HepG2 (cell line): ENCODE data around the gene PARD3. TPM values are rescaled to one million over a fixed set of nuclear protein-coding genes. Genes with fewer than 3 reads are reported as not detected.

Source experiments
- ATAC-seq: fragments of 200-7000 bp; cut with Tn5 transposase; 3 replicates; pipeline ENCODE4 v1.9.1; 2020; ENCODE audit warnings: mild to moderate bottlenecking, moderate library complexity
- BruUV-seq: library from RNA; stranded (reverse); fragments of 400-500 nt; replicated peaks from 2 replicates; lab custom pipeline; 2021; lab: Mats Ljungman, UMichigan
- CTCF ChIA-PET: fragments of 300-600 bp; formaldehyde crosslinking; extraction: SDS; loops from one replicate; lab custom pipeline; 2021; ENCODE audit warnings: low total read pairs, inconsistent platforms, low intra/inter-chr PET ratio; lab: Yijun Ruan, JAX
- POLR2A ChIA-PET: fragments of 350-600 bp; sonication (Branson Sonifier 250); formaldehyde crosslinking; loops from one replicate; lab custom pipeline; 2020; ENCODE audit warnings: antibody characterized with exemption, inconsistent platforms; lab: Yijun Ruan, JAX
- DNase-seq: peaks from one replicate; pipeline ENCODE4 v3.0.0-alpha.2; 2015; ENCODE audit warnings: low spot score
- FAIRE-seq: peaks from 3 replicates; lab custom pipeline; 2011; peaks lifted over from hg19 to GRCh38; lab: Jason Lieb, UNC
- H2AFZ ChIP-seq: one replicate; pipeline ENCODE4 v1.6.1; 2011; ENCODE audit warnings: low read length, inconsistent platforms
- H3K27ac ChIP-seq: fragments of 300-600 bp; 3 replicates; pipeline ENCODE4 v1.8.0; 2011; ENCODE audit warnings: mixed run types, mild to moderate bottlenecking, mixed read lengths, low read length, inconsistent platforms; ENCODE audit not compliant: insufficient read depth; ENCODE audit errors: extremely low read length
- H3K27me3 ChIP-seq, 2 experiments: fragments of 200-600 bp in 1 of 2; 2 replicates in 1 of 2; 3 replicates in 1 of 2; pipeline versions ENCODE4 v1.6.0 to v1.8.0; 2011; ENCODE audit warnings: low read length in 2 of 2, mild to moderate bottlenecking in 2 of 2, moderate library complexity in 2 of 2, inconsistent platforms in 1 of 2; ENCODE audit not compliant: insufficient read depth in 2 of 2, control insufficient read depth in 1 of 2
- H3K36me3 ChIP-seq, 2 experiments: fragments of 200-600 bp in 1 of 2; replicated peaks in 1 of 2; 2 replicates in 1 of 2; 3 replicates in 1 of 2; pipeline versions ENCODE4 v1.5.1 to v1.8.0; 2011; ENCODE audit warnings: low read length in 2 of 2, inconsistent platforms in 1 of 2; ENCODE audit not compliant: insufficient read depth in 2 of 2, control insufficient read depth in 1 of 2
- H3K4me1 ChIP-seq: 2 replicates; pipeline ENCODE4 v1.5.1; 2012; ENCODE audit warnings: low read length, inconsistent platforms; ENCODE audit not compliant: insufficient read depth
- H3K4me2 ChIP-seq: 2 replicates; pipeline ENCODE4 v1.6.0; 2011; ENCODE audit warnings: low read depth, low read length, inconsistent platforms
- H3K4me3 ChIP-seq, 3 experiments: fragments of 200-600 bp in 1 of 3; sonication (generic), shearing (Covaris generic) in 1 of 3; replicated peaks in 1 of 3; 2 replicates each; pipeline ENCODE4 v1.5.1; 2011 to 2016; ENCODE audit warnings: low read length in 3 of 3, inconsistent platforms in 2 of 3, low read depth in 2 of 3, mild to moderate bottlenecking in 2 of 3, control low read depth in 1 of 3, mixed read lengths in 1 of 3; ENCODE audit not compliant: insufficient read depth in 1 of 3
- H3K79me2 ChIP-seq: one replicate; pipeline ENCODE4 v1.6.1; 2011; ENCODE audit warnings: low read length, inconsistent platforms; ENCODE audit not compliant: insufficient read depth
- H3K9ac ChIP-seq: 2 replicates; pipeline ENCODE4 v1.6.0; 2011; ENCODE audit warnings: mild to moderate bottlenecking, low read depth, low read length, inconsistent platforms; ENCODE audit not compliant: insufficient read depth
- H3K9me3 ChIP-seq: 2 replicates; pipeline ENCODE4 v1.5.1; 2012; ENCODE audit warnings: mild to moderate bottlenecking, low read length
- H4K20me1 ChIP-seq: 2 replicates; pipeline ENCODE4 v1.6.0; 2011; ENCODE audit warnings: inconsistent platforms, mild to moderate bottlenecking, low read length, moderate library complexity; ENCODE audit not compliant: insufficient read depth
- GPN1 ChIP-seq: sonication (generic); formaldehyde crosslinking; IDR thresholded peaks from 2 replicates; pipeline ENCODE4 v1.5.1; 2020; ENCODE audit warnings: missing genetic modification reagents, borderline replicate concordance
- RORA ChIP-seq: sonication (generic); formaldehyde crosslinking; IDR thresholded peaks from 2 replicates; pipeline ENCODE4 v1.5.0; 2020; ENCODE audit warnings: mild to moderate bottlenecking, missing genetic modification reagents, moderate library complexity
- STAG1 ChIP-seq: sonication (generic); formaldehyde crosslinking; IDR thresholded peaks from 2 replicates; pipeline ENCODE4 v1.4.0; 2020; ENCODE audit warnings: missing genetic modification reagents
- TBX3 ChIP-seq: fragments of 450-650 bp; IDR thresholded peaks from 2 replicates; pipeline ENCODE4 v1.6.1; 2017; ENCODE audit warnings: antibody characterized with exemption, mild to moderate bottlenecking, inconsistent platforms, borderline replicate concordance
- ZNF274 ChIP-seq: sonication (generic); formaldehyde crosslinking; IDR thresholded peaks from 2 replicates; pipeline ENCODE4 v1.5.1; 2020; ENCODE audit warnings: mild to moderate bottlenecking, missing genetic modification reagents
- ZNF75D ChIP-seq: sonication (generic); formaldehyde crosslinking; IDR thresholded peaks from 2 replicates; pipeline ENCODE4 v1.8.1; 2023; ENCODE audit warnings: missing genetic modification reagents, mild to moderate bottlenecking, borderline replicate concordance
- WGBS: methylation state at CpG from one replicate; pipeline ENCODE4 v1.1.6; 2017; ENCODE audit warnings: low lambda C conversion rate; 5-methylcytosine and 5-hydroxymethylcytosine counted together
- in situ Hi-C: cut with HindIII; loops from 2 replicates; pipeline ENCODE4 v1.10.0; 2017; ENCODE audit warnings: low pct_unique_long_range_greater_than_20kb; ENCODE audit not compliant: extremely low pct_ligation_motif_present
- intact Hi-C: fragments of 100-400 bp; cut with micrococcal nuclease; formaldehyde crosslinking; loops from one replicate; pipeline ENCODE4 v1.10.0; 2022; ENCODE audit not compliant: unreplicated experiment
- polyA plus RNA-seq, 8 experiments: library from polyadenylated mRNA; depleted of rRNA in 3 of 8; stranded (reverse) in 7 of 8; unstranded in 1 of 8; fragments of >200 nt; fragmentation: Illumina TruSeq in 4 of 8; extraction: Trizol in 4 of 8; gene quantifications; 2 replicates each; pipeline versions ENCODE4 v1.2.1 to v1.2.3, GENCODE V29; 2011 to 2016; ENCODE audit warnings: low read depth in 4 of 8, missing spikeins in 1 of 8, mixed read lengths in 1 of 8; ENCODE audit not compliant: insufficient read depth in 1 of 8
- total RNA-seq, 5 experiments: library from RNA; depleted of rRNA; stranded (reverse); fragments of >200 nt; fragmentation: Illumina TruSeq; extraction: Trizol; gene quantifications; 2 replicates each; pipeline ENCODE4 v1.2.3, GENCODE V29; 2016; ENCODE audit warnings: low read depth in 1 of 5
- TF ChIP-seq, protein P1 (sequence below): sonication (generic); formaldehyde crosslinking; IDR thresholded peaks from 2 replicates; pipeline ENCODE4 v1.5.0; 2020; ENCODE audit warnings: missing genetic modification reagents, mild to moderate bottlenecking, borderline replicate concordance

PARD3 gene
- total and polyA plus RNA-seq, 2 of the 13 experiments (the other 11 are each of a cell fraction or from before 2014, with no cell fraction given), result 40.9 to 60.0 TPM

DNA sequence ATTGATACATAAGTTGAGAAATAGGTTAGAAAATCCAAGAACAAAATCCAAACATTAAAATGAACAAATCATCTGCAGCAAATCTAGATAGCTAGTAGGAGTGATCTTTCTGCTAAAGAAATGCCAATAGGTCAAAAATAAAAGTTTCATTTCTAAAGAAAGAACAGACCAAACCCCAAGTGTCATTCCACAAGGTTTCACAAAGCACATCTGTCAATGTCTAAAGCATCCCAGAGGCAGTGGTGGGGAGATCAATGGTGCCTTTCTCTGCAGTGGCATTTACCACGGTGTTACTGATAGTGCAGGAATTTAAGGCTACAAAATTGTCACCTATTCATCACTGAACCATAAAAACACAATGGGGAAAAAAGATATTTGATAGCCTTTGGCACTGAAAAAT lies 147.9 kb downstream of the PARD3 start:
- H3K4me2 ChIP-seq, result no peak overlapping the region
- TF ChIP-seq RORA (CRISPR knock-in tag), result no peak
- TF ChIP-seq, protein P1, sequence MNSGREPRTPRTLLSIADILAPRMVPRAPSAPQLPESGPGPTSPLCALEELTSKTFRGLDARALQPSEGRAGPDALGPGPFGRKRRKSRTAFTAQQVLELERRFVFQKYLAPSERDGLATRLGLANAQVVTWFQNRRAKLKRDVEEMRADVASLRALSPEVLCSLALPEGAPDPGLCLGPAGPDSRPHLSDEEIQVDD (CRISPR knock-in tag), result no peak
- TF ChIP-seq TBX3, result no peak
- TF ChIP-seq ZNF75D (CRISPR knock-in tag), result no peak
- TF ChIP-seq ZNF274, result no peak
- TF ChIP-seq, all 625 proteins: peak for 0
- Histone ChIP-seq H2AFZ (no peak overlapping the region), H3K79me2 (peaks cover 11% of the 10 kb centered on the region), H3K9me3 (no peaks in the 10 kb centered on the region), H4K20me1 (0 out of 2 replicates have a peak, but pooled peaks cover 4% of the 10 kb centered on the region), H3K36me3 (peaks cover 0 to 2% of the 10 kb centered on the region in 2 experiments; a peak in 1 of 5 replicates), H3K4me3 (no peak overlapping the region), H3K27ac (no peak overlapping the region), H3K4me1 (peaks cover 10% of the 10 kb centered on the region; the same call in 1 of the 2 replicates), H3K9ac (no peak overlapping the region), H3K27me3 (no peaks in the 10 kb centered on the region)
- BruUV-seq, result no TSS peak
- CTCF ChIA-PET, result no interaction called here
- 38% methylated on average over 1 of the region's 1 CpG for WGBS
- FAIRE-seq, result no peak
- POLR2A ChIA-PET, result no interaction called here
- intact Hi-C loops (no loop called here), in situ Hi-C loops (no loop called here)
- ATAC-seq, result peak; percentile 59; the same call in 2 of the 3 replicates
- DNase-seq, result peak; percentile 17

DNA sequence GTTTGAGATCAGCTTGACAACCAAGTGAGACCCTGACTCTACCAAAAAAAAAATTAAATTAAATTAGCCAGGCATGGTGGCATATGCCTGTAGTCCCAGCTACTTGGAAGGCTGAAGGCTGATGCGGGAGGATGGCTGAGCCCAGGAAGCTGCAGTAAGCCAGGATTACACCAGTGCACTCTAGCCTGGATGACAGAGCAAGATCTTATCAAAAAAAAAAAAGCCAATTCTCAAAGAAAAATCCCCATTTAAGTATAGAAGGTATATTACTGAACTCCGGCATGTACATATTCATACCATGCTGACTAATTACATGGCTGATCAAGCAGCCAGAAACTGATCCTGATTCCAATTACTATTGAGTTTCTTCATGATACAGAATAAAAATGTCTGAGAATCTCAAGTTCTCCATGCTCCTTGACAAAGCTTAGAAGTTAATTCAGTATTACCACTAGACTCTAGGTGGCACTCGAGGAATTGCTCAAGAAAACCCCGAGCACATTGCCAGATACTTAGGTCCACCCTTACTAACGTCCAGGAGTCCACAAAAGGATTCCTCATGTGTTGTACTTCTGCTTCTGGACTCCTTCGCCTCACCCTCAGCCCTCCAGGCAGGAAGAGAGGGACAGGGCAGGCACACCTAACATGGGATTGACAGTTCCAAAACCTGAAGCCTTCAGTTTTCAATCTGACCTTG lies 148.9 kb downstream of the PARD3 start:
- H3K4me3 ChIP-seq, result no peak overlapping the region
- DNase-seq (no peak), FAIRE-seq (no peak), ATAC-seq (no peak)
- H3K79me2 ChIP-seq, result peaks cover 15% of the 10 kb centered on the region
- 89% methylated on average over 6 of the region's 6 CpGs for WGBS
- no TSS peak for BruUV-seq
- H3K9me3 ChIP-seq, result no peaks in the 10 kb centered on the region
- ChIA-PET POLR2A (interaction anchor here (1.1 kb wide), 1 partner anchor 71 kb away, joined by 3 read pairs; no protein-coding TSS in a partner anchor), CTCF (no interaction called here)
- H3K4me2 ChIP-seq, result no peak overlapping the region
- intact Hi-C loops, result no loop called here
- H3K4me1 ChIP-seq, result peaks cover 10% of the 10 kb centered on the region; the same call in 1 of the 2 replicates
- H4K20me1 ChIP-seq, result 0 out of 2 replicates have a peak, but pooled peaks cover 4% of the 10 kb centered on the region
- H2AFZ ChIP-seq, result no peak overlapping the region
- in situ Hi-C loops, result no loop called here
- no peak overlapping the region for H3K9ac ChIP-seq
- TF ChIP-seq STAG1 (peak; percentile 20; the same call in 1 of the 2 replicates), GPN1 (CRISPR knock-in tag) (no peak)
- no peaks in the 10 kb centered on the region for H3K27me3 ChIP-seq
- peaks cover 0 to 2% of the 10 kb centered on the region in 2 experiments; a peak in 1 of 5 replicates for H3K36me3 ChIP-seq
- no peak overlapping the region for H3K27ac ChIP-seq
